PFSK-1 (cell line): ENCODE measurements around the gene ADAMTSL1.

Experiments
- FOXP2 ChIP-seq: optimal IDR thresholded peaks from 2 replicates; pipeline ENCODE3; 2011; ENCODE audit warnings: borderline replicate concordance, control low read depth, inconsistent platforms; ENCODE audit not compliant: insufficient read depth; ENCODE audit errors: extremely low read length, extremely low read depth
- POLR2AphosphoS5 ChIP-seq: IDR thresholded peaks from 2 replicates; pipeline ENCODE4 v1.6.1; 2012; ENCODE audit warnings: low read depth, mild to moderate bottlenecking, control low read depth, low read length, moderate library complexity
- SIN3A ChIP-seq: IDR thresholded peaks from 2 replicates; pipeline ENCODE4 v1.6.1; 2012; ENCODE audit warnings: mild to moderate bottlenecking, low read length, moderate library complexity, borderline replicate concordance; ENCODE audit not compliant: insufficient read depth
- TAF1 ChIP-seq: IDR thresholded peaks from 2 replicates; pipeline ENCODE4 v1.6.1; 2012; ENCODE audit warnings: low read length, control low read depth, borderline replicate concordance; ENCODE audit not compliant: insufficient read depth
- TF ChIP-seq, protein P1 (sequence below), 2 experiments: IDR thresholded peaks; 2 replicates each; pipeline versions ENCODE4 v1.6.1 to v1.8.0; 2011 to 2012; ENCODE audit warnings: low read depth in 2 of 2, low read length in 2 of 2, control low read depth in 1 of 2, inconsistent platforms in 1 of 2, mild to moderate bottlenecking in 1 of 2, moderate library complexity in 1 of 2; ENCODE audit not compliant: insufficient read depth in 1 of 2

ADAMTSL1 gene

DNA sequence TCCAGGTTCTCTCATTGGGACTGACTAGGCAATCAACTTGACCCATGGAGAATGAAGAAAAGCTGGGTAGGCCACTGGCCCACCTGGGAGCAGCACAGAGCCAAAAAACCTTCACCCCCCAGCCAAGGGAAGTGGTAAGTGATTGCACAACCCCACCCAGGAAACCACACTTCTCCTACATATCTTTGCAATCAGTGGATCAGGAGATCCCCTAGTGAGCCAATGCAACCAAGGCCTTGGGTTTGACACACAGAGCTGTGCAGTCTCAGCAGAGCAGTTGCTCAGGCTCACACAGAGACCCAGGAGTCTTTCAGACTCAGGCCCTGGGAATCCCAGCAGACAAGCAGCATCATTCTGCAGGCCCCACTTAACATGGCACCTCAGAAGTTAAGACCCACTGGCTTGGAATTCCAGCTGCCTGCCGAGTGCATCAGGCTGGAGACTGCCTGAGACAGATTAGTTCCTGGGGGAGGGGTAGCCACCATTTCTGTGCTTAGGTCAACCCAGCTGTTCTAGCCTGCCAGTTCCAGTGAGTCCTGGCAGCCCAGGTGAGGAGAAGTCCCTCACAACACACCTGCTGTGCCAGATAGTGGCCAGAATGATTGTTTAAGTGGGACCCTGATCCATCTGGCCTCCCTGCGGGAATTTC lies 422.7 kb downstream of the ADAMTSL1 start:
- no peak for TF ChIP-seq TAF1
- TF ChIP-seq, protein P1, sequence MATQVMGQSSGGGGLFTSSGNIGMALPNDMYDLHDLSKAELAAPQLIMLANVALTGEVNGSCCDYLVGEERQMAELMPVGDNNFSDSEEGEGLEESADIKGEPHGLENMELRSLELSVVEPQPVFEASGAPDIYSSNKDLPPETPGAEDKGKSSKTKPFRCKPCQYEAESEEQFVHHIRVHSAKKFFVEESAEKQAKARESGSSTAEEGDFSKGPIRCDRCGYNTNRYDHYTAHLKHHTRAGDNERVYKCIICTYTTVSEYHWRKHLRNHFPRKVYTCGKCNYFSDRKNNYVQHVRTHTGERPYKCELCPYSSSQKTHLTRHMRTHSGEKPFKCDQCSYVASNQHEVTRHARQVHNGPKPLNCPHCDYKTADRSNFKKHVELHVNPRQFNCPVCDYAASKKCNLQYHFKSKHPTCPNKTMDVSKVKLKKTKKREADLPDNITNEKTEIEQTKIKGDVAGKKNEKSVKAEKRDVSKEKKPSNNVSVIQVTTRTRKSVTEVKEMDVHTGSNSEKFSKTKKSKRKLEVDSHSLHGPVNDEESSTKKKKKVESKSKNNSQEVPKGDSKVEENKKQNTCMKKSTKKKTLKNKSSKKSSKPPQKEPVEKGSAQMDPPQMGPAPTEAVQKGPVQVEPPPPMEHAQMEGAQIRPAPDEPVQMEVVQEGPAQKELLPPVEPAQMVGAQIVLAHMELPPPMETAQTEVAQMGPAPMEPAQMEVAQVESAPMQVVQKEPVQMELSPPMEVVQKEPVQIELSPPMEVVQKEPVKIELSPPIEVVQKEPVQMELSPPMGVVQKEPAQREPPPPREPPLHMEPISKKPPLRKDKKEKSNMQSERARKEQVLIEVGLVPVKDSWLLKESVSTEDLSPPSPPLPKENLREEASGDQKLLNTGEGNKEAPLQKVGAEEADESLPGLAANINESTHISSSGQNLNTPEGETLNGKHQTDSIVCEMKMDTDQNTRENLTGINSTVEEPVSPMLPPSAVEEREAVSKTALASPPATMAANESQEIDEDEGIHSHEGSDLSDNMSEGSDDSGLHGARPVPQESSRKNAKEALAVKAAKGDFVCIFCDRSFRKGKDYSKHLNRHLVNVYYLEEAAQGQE (IDR thresholded peaks at IDR 0.05; ENCODE audit: insufficient read depth in 1 of 2, low read depth in 2 of 2, low read length in 2 of 2): no peak
- TF ChIP-seq SIN3A: no peak
- no peak for TF ChIP-seq FOXP2
- TF ChIP-seq POLR2AphosphoS5: no peak

DNA sequence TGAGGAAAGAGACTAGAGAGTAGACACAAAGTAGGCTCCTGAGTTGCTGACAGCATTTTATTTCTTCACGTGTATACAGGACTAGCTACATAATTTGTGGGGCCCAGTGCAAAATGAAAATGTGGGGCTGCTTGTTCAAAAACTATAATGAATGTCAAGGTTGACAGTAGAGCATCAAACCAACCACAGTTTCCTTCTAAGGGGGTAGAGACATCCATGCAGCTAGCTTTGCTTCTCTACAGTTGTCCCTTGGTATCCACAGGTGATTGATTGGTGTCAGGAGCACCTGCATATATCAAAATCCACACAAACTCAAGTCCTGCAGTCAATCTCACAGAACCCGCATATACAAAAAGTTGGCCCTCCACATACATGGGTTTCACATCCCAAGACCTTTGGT lies 429.5 kb downstream of the ADAMTSL1 start:
- no peak for TF ChIP-seq FOXP2
- no peak for TF ChIP-seq POLR2AphosphoS5
- TF ChIP-seq SIN3A: no peak
- TF ChIP-seq TAF1: no peak
- TF ChIP-seq, protein P1 (IDR thresholded peaks at IDR 0.05; ENCODE audit: insufficient read depth in 1 of 2, low read depth in 2 of 2, low read length in 2 of 2): no peak

DNA sequence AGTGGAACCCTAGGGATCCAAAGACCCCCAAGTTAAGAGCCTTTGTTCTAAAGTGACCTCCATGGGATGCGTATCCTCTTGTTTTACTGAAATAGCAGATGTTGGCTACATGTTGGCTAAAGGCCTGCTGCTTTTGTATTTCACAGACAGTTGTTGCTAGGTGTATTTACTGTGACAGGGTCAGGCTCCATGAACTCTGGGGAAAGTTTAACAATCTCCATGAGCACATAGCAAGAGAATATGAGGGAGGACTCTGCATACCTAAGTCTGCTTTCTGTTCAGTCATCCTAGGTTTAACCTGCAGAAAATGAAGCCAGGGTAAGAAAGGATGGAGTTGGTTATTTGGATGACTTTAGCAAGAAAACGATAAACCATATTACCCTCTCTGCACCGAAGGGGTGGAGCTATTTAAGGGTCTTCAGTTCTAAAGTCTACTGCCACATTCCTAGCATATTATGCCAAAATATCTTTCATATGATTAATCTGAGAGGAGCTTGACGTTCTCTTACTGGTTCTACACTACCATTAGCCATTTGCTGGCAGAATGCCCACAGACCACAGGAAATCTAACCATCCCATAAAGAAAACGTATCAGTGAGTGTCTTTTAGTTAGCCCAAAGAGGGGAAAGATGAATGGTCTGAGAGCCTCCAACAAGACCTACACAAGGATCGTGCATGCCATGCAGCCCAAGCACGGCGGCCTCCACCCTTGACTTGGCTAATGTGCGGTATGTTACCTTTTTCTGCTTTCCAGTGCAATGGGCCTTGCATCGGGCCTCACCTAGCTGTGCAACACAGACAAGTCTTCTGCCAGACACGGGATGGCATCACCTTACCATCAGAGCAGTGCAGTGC lies 431.3 kb downstream of the ADAMTSL1 start:
- TF ChIP-seq SIN3A (no peak), POLR2AphosphoS5 (no peak), FOXP2 (no peak), TAF1 (no peak)
- TF ChIP-seq, protein P1 (IDR thresholded peaks at IDR 0.05; ENCODE audit: insufficient read depth in 1 of 2, low read depth in 2 of 2, low read length in 2 of 2): no peak

DNA sequence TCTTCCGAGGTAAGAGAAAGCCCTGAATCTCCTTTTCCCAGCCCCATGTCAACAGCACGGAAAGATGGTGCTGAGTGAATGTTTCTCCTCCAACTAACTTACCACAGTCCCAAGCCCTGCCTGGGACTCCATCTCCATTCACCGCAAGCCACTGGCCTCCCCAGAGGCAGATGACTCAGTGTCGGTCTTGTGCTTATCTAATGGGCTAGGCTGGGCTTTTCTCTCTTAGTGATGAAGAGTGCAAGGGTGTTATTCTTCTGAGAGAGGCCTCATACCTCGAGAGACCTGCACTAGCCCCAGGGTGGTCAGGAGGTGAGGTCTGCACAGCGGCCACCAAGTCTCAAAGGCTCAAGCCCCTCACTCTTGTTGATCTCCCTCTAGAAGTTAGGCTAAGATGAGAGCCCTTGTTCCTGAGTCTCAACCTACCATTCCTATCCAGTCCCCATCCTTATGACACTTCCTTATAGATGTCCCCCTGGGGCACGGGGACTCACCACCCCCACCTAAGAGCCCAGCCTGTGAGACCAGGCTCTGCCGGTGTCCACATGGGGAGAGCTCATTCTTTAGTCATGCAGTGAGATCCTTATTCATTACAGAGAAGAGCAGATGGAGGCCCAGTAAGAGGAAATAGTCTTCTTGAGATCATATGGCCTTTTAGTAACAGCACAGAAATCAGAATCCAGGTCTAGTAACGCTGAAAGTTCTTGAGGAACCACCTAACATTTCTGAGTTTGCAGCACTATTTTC lies 432.1 kb downstream of the ADAMTSL1 start:
- TF ChIP-seq, protein P1 (IDR thresholded peaks at IDR 0.05; ENCODE audit: insufficient read depth in 1 of 2, low read depth in 2 of 2, low read length in 2 of 2): no peak
- no peak for TF ChIP-seq TAF1
- no peak for TF ChIP-seq POLR2AphosphoS5
- TF ChIP-seq FOXP2: no peak
- no peak for TF ChIP-seq SIN3A
